GM10248 (cell line): ENCODE data around the gene TEX52.

Source experiments
- CTCF ChIA-PET: fragments of 300-600 bp; sonication (Branson Sonifier 250); formaldehyde crosslinking; extraction: SDS; loops from one replicate; lab custom pipeline; 2021; ENCODE audit warnings: antibody characterized with exemption; lab: Yijun Ruan, JAX
- POLR2A ChIA-PET: fragments of 350-650 bp; sonication (Branson Sonifier 250); formaldehyde crosslinking; extraction: SDS; loops from one replicate; lab custom pipeline; 2020; ENCODE audit warnings: antibody characterized with exemption; lab: Yijun Ruan, JAX
- DNase-seq: peaks from one replicate; pipeline ENCODE4 v3.0.0; 2012; ENCODE audit errors: extremely low spot score
- TF ChIP-seq, protein P1 (sequence below): IDR thresholded peaks from 2 replicates; pipeline ENCODE4 v1.5.1; 2012; ENCODE audit warnings: mild to moderate bottlenecking, low read depth; ENCODE audit errors: extremely low read depth, missing control alignments, control extremely low read depth

The TEX52 gene

DNA sequence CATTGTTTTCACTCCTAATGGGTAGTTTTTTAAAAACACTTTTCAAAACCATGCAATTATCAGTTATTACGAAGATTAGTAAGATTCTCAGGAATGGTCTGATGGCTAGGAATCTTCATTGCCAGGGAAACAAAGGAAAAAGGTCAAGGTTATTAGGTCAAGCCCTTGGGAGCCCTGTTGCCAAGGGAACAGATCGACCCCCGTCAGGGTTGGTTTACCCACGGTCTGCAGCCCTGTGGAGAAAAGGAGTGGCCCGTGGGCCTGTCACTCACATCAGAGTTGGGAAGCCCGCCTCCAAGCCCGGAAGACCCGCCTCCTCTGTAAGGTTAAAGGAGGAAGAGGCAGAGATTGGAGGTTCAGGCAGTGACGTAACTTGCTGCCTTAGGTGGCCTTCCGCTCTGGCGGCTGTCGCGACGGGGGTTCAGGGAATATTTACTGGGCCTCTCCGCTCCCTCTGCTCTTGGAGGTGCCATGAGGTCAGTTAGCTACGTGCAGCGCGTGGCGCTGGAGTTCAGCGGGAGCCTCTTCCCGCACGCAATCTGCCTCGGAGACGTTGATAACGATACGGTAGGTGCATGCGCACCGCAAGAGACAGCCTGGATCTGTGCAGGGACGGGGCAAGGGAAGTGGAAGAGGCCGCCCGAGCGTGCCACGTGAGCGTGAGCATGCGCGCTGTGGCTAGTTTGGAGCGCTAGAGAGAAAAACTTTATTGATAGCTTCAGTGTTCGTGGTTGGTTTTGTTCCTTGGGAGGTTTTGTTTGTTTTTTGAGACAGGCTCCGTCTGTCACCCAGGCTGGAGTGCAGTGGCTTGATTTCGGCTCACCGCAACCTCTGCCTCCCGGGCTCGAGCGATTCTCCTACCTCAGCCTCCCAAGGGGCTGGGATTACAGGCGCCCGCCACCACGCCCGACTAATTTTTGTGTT is 44.3 kb downstream of the TEX52 start, which contains the start of gene ITFG2:
TSS of gene ITFG2 (plus strand) at position 379 of the 924 bp plus-strand sequence. CDS start at position 472, 93 bp downstream.
- TF ChIP-seq, protein P1, sequence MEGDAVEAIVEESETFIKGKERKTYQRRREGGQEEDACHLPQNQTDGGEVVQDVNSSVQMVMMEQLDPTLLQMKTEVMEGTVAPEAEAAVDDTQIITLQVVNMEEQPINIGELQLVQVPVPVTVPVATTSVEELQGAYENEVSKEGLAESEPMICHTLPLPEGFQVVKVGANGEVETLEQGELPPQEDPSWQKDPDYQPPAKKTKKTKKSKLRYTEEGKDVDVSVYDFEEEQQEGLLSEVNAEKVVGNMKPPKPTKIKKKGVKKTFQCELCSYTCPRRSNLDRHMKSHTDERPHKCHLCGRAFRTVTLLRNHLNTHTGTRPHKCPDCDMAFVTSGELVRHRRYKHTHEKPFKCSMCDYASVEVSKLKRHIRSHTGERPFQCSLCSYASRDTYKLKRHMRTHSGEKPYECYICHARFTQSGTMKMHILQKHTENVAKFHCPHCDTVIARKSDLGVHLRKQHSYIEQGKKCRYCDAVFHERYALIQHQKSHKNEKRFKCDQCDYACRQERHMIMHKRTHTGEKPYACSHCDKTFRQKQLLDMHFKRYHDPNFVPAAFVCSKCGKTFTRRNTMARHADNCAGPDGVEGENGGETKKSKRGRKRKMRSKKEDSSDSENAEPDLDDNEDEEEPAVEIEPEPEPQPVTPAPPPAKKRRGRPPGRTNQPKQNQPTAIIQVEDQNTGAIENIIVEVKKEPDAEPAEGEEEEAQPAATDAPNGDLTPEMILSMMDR: no peak
- ChIA-PET CTCF (interaction anchor here (1.0 to 3.9 kb wide), 6 partner anchors 12 to 129 kb away, joined by 4 to 20 read pairs (median 9); partner anchors contain the start of gene FKBP4), POLR2A (no interaction called here)
- DNase-seq: peak; percentile 95

DNA sequence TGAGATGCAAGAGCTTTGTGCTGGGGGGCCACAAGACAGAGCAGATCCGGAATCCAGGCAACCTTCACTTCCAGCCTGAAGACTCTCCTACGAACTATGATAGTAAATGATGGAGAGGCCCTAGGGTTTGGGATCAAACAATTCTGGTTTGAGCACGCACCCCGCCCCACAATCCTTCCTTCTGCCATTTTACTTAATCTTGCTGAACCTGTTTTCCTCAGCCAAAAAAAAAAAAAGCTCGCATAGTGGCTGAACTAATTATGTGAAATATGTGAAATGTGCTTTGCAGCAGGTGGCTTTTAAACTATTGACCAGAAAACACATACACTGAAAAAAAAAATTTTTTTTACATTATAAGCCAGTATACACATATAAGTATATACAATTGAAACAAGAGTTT is 45.0 kb downstream of the TEX52 start:
- CTCF ChIA-PET: no interaction called here
- no peak for DNase-seq
- POLR2A ChIA-PET: no interaction called here
- TF ChIP-seq, protein P1: no peak

DNA sequence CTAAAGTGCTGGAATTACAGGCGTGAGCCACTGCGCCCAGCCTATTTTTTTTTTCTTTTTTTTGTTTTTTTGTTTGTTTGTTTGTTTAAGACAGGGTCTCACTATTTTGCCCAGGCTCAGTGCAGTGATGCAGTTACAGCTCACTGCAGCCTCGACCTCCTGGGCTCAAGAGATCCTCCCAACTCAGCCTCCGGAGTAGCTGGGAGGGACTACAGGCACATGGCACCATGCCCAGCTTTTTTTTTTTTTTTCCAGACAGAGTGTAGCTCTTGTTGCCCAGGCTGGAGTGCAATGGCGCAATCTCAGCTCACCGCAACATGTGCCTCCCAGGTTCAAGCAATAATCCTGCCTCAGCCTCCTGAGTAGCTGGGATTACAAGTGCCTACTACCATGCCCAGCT is 50.1 kb downstream of the TEX52 start:
- ChIA-PET CTCF (no interaction called here), POLR2A (interaction anchor here (0.6 kb wide), 1 partner anchor 66 kb away, joined by 3 read pairs; no protein-coding TSS in a partner anchor)
- no peak for DNase-seq
- TF ChIP-seq, protein P1: no peak

DNA sequence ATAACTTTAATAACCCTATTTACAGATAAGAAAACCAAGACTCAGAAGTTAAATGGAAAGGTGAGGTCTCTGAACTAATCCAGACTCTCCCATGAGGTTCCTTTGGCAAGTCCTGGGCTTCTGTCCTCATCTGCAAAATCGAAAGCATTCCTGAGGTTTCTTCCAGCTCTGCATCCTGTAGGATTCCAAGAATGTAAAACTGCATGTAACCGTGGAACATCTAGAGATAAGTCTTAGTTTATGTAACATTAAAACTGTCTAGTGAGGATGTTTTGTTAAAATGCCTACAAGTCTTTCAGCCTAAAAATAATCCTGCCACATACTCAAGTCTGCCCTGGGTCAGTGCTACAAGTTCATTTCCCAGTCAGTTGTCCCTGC is 51.7 kb downstream of the TEX52 start:
- POLR2A ChIA-PET: no interaction called here
- no peak for DNase-seq
- CTCF ChIA-PET: interaction anchor here (0.7 to 2.3 kb wide), 3 partner anchors 9 to 21 kb away, joined by 3 to 7 read pairs (median 3); partner anchors contain the start of gene FKBP4
- TF ChIP-seq, protein P1: no peak

DNA sequence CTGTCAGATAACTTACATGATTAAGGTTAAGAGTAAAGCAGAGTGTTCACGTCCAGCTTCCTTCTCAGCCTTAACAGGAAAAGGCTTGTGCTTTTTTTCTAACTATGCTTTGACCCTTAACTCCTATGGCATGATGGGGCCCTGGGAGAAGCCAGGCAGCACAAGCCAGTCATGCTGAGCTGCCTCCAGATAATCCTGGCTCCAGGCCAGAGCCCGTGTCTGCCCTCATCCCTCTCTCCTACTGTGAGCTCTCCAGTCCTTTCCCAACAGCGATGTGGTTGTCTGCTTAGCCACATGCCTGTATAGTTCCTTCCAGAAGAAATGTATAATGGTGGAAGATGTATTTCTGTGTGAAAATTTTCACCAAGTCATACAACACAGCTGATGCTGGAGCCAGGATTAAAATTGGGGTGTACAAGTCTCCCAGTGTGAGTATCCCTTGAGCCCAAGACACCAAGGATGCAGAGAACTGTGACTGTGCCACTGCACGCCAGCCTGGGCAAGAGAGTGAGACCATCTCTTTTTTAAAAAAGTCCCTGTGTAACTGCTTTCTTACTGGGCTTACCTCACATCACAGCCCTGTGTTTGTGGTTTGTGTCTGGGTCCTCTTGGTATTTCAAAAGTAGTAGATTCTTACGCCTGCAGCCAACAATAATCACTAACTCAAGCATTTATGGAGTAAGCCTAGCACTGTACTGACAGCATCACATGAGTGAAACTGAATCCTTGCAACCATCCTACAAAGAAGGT is 52.3 kb downstream of the TEX52 start:
- TF ChIP-seq, protein P1: no peak
- POLR2A ChIA-PET: no interaction called here
- CTCF ChIA-PET: interaction anchor here (0.7 to 2.3 kb wide), 3 partner anchors 10 to 20 kb away, joined by 3 to 7 read pairs (median 3); partner anchors contain the start of gene FKBP4
- no peak for DNase-seq
